Prostate gland (tissue), 2 donors: ENCODE measurements around the gene MACROH2A2. TPM values are rescaled to one million over a fixed set of nuclear protein-coding genes. Genes with fewer than 3 reads are reported as not detected.
"Not testable (repeated sequence)": the region's sequence is repeated elsewhere in the genome, so short reads cannot be mapped to it uniquely, and the experiment has no call there.

Experiments used
- DNase-seq: peaks from one replicate; pipeline ENCODE4 v3.0.0-alpha.2; 2019; ENCODE audit warnings: low spot score
- H3K27ac ChIP-seq, 2 donors: fragments of 200-600 bp; sonication (generic); 2 replicates each; pipeline ENCODE4 v1.5.1; 2017 to 2019
- H3K27me3 ChIP-seq: fragments of 200-600 bp; sonication (generic); replicated peaks from 2 replicates; pipeline ENCODE4 v1.5.1; 2019; ENCODE audit not compliant: insufficient read depth
- H3K36me3 ChIP-seq, 2 donors: fragments of 200-600 bp; sonication (generic); 1 replicate in 1 of 2; 2 replicates in 1 of 2; pipeline versions ENCODE4 v1.5.1 to v1.8.1; 2017 to 2019
- H3K4me1 ChIP-seq: fragments of 200-600 bp; sonication (generic); replicated peaks from 2 replicates; pipeline ENCODE4 v1.5.1; 2019
- H3K4me3 ChIP-seq, 2 donors: fragments of 200-600 bp; sonication (generic); 2 replicates each; pipeline ENCODE4 v1.5.1; 2017 to 2019
- H3K9me3 ChIP-seq: fragments of 200-600 bp; sonication (generic); 2 replicates; pipeline ENCODE4 v1.5.1; 2017
- CTCF ChIP-seq, 4 experiments: fragments of 200-600 bp in 2 of 4; fragments of 450-650 bp in 2 of 4; sonication (generic) in 2 of 4; IDR thresholded peaks; 1 replicate in 3 of 4; 2 replicates in 1 of 4; pipeline ENCODE4 v1.5.1; 2016 to 2019; ENCODE audit warnings: antibody characterized with exemption in 4 of 4, mild to moderate bottlenecking in 2 of 4, moderate library complexity in 2 of 4
- POLR2A ChIP-seq: fragments of 450-650 bp; IDR thresholded peaks from one replicate; pipeline ENCODE4 v1.6.1; 2016; ENCODE audit warnings: antibody characterized with exemption, mild to moderate bottlenecking
- POLR2AphosphoS5 ChIP-seq: sonication (generic); formaldehyde crosslinking; IDR thresholded peaks from one replicate; pipeline ENCODE4 v1.6.1; 2017; ENCODE audit warnings: antibody characterized with exemption
- whole genome bisulfite sequencing: methylation state at CpG from one replicate; pipeline ENCODE4 v1.1.5; 2018; 5-methylcytosine and 5-hydroxymethylcytosine counted together
- intact Hi-C: fragments of 100-400 bp; cut with DNase I; formaldehyde crosslinking; loops from one replicate; pipeline ENCODE4 v1.14.2; 2022
- total RNA-seq, 2 donors: library from RNA; depleted of rRNA; stranded (reverse); fragments of >200 nt; gene quantifications; one replicate each; pipeline ENCODE4 v1.1.0, GENCODE V29; 2016

MACROH2A2 gene
- total RNA-seq, 2 donors from 2014 or later, result 23.1 to 59.5 TPM

- Histone ChIP-seq H3K27ac (no peak overlapping the region), H3K4me3 (no peak overlapping the region), H3K27me3 (no peaks in the 10 kb centered on the region), H3K9me3 (no peaks in the 10 kb centered on the region), H3K4me1 (no peaks in the 10 kb centered on the region), H3K36me3 (no peaks in the 10 kb centered on the region)
- DNase-seq, result no peak
- TF ChIP-seq CTCF (IDR thresholded peaks at IDR 0.05) (no peak), POLR2AphosphoS5 (no peak), POLR2A (no peak)
- 100% methylated on average over 5 of the region's 5 CpGs for WGBS
- intact Hi-C loops, result no loop called here
Measured at GRCh38 chr10:70096705-70097420, 44.2 kb downstream of the MACROH2A2 start.

GRCh38 chr10:70097459-70097858, 44.8 kb downstream of the MACROH2A2 start:
- H3K4me3 ChIP-seq, result no peak overlapping the region
- H3K4me1 ChIP-seq, result no peaks in the 10 kb centered on the region
- intact Hi-C loops, result no loop called here
- TF ChIP-seq POLR2AphosphoS5, result no peak
- no peak for TF ChIP-seq POLR2A
- no peak for TF ChIP-seq CTCF (IDR thresholded peaks at IDR 0.05)
- no peaks in the 10 kb centered on the region for H3K27me3 ChIP-seq
- H3K9me3 ChIP-seq, result no peaks in the 10 kb centered on the region
- H3K27ac ChIP-seq, result no peak overlapping the region
- no peak for DNase-seq
- H3K36me3 ChIP-seq, result no peaks in the 10 kb centered on the region

GRCh38 chr10:70098271-70098670, 45.6 kb downstream of the MACROH2A2 start:
- H3K36me3 ChIP-seq, result no peaks in the 10 kb centered on the region
- no peak for TF ChIP-seq CTCF (IDR thresholded peaks at IDR 0.05)
- no peak for TF ChIP-seq POLR2AphosphoS5
- TF ChIP-seq POLR2A, result no peak
- no peaks in the 10 kb centered on the region for H3K27me3 ChIP-seq
- intact Hi-C loops, result no loop called here
- DNase-seq, result no peak
- WGBS, result 86% methylated on average over 3 of the region's 3 CpGs
- no peak overlapping the region for H3K27ac ChIP-seq
- H3K4me1 ChIP-seq, result no peaks in the 10 kb centered on the region
- H3K9me3 ChIP-seq, result no peaks in the 10 kb centered on the region
- H3K4me3 ChIP-seq, result no peak overlapping the region

GRCh38 chr10:70101068-70101562, 48.5 kb downstream of the MACROH2A2 start:
- H3K36me3 ChIP-seq, H3K9me3 ChIP-seq, H3K27me3 ChIP-seq, H3K27ac ChIP-seq, intact Hi-C loops, DNase-seq, H3K4me1 ChIP-seq, H3K4me3 ChIP-seq: not testable (repeated sequence)
- 71% methylated on average over 11 of the region's 11 CpGs for WGBS

- Histone ChIP-seq H3K36me3 (no peaks in the 10 kb centered on the region), H3K27ac (no peak overlapping the region), H3K4me3 (no peak overlapping the region), H3K4me1 (no peaks in the 10 kb centered on the region), H3K27me3 (no peaks in the 10 kb centered on the region), H3K9me3 (no peaks in the 10 kb centered on the region)
- DNase-seq, result no peak
- 82% methylated on average over 3 of the region's 3 CpGs for WGBS
- intact Hi-C loops, result no loop called here
- TF ChIP-seq POLR2A (no peak), POLR2AphosphoS5 (no peak), CTCF (IDR thresholded peaks at IDR 0.05) (no peak)
Measured at GRCh38 chr10:70101668-70102067, 49.0 kb downstream of the MACROH2A2 start.
